GM20000 (cell line): Measurements from ENCODE around the gene NCKAP1.

Experiments used
- DNase-seq: peaks from one replicate; pipeline ENCODE4 v3.0.0; 2012; ENCODE audit warnings: low spot score
- CTCF ChIP-seq: IDR thresholded peaks from 2 replicates; pipeline ENCODE4 v1.5.1; 2012; ENCODE audit warnings: mild to moderate bottlenecking, control low read depth; ENCODE audit errors: extremely low read depth, missing control alignments

The NCKAP1 gene

GRCh38 chr2:182912518-182912915, 125.7 kb downstream of the NCKAP1 start:
- no peak for TF ChIP-seq CTCF
- DNase-seq = no peak

- no peak for TF ChIP-seq CTCF
- DNase-seq = no peak
Observed at GRCh38 chr2:182911813-182912517, 126.3 kb downstream of the NCKAP1 start.

GRCh38 chr2:182910965-182911364, 127.3 kb downstream of the NCKAP1 start:
- no peak for DNase-seq
- TF ChIP-seq CTCF = no peak

- TF ChIP-seq CTCF = no peak
- DNase-seq = no peak
Observed at GRCh38 chr2:182907081-182907830, 131.0 kb downstream of the NCKAP1 start.

GRCh38 chr2:182906454-182906853, 131.8 kb downstream of the NCKAP1 start:
- TF ChIP-seq CTCF = no peak
- no peak for DNase-seq

GRCh38 chr2:182904844-182905243, 133.4 kb downstream of the NCKAP1 start:
- DNase-seq = no peak
- TF ChIP-seq CTCF = no peak

- no peak for TF ChIP-seq CTCF
- no peak for DNase-seq
Observed at GRCh38 chr2:182903566-182903965, 134.7 kb downstream of the NCKAP1 start.
